ENCODE results near the gene APIP. TPM values are rescaled to one million over a fixed set of nuclear protein-coding genes. Genes with fewer than 3 reads are reported as not detected.

APIP gene
- total RNA-seq, 4 donors from 2014 or later, result 22.5 to 49.1 (median 31.5) TPM

DNA sequence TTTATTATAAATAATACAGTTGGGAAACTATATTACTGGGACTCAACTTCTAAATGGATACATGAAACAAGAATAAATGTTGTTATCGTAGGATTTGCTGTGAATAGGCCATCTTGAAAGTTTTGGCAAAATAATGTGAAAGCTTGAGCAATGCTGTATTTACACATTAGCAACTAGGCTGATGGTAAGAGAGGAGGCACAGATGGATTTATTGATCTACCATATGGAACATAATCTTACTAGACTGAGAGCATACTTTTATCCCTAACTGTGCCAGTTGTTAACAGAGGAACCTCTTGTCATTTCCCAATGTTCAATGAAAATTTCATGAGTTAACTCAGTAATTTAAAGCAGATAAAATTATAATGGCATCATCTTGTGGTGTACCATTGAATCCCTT, 22.8 kb downstream of the APIP start:
- Histone ChIP-seq H3K27me3 (no peaks in the 10 kb centered on the region), H3K9me3 (no peaks in the 10 kb centered on the region), H3K4me1 (peaks cover 0 to 9% of the 10 kb centered on the region in 2 donors), H3K36me3 (peaks cover 0 to 4% of the 10 kb centered on the region in 2 donors), H3K4me3 (no peak overlapping the region), H3K27ac (no peak overlapping the region)
- ATAC-seq, result no peak
- DNase-seq, result no peak
- TF ChIP-seq, protein P1, sequence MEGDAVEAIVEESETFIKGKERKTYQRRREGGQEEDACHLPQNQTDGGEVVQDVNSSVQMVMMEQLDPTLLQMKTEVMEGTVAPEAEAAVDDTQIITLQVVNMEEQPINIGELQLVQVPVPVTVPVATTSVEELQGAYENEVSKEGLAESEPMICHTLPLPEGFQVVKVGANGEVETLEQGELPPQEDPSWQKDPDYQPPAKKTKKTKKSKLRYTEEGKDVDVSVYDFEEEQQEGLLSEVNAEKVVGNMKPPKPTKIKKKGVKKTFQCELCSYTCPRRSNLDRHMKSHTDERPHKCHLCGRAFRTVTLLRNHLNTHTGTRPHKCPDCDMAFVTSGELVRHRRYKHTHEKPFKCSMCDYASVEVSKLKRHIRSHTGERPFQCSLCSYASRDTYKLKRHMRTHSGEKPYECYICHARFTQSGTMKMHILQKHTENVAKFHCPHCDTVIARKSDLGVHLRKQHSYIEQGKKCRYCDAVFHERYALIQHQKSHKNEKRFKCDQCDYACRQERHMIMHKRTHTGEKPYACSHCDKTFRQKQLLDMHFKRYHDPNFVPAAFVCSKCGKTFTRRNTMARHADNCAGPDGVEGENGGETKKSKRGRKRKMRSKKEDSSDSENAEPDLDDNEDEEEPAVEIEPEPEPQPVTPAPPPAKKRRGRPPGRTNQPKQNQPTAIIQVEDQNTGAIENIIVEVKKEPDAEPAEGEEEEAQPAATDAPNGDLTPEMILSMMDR (IDR thresholded peaks at IDR 0.05 in 4 of 5, conservative IDR thresholded peaks at IDR 0.05 in 1 of 5), result no peak
- no peak for TF ChIP-seq POLR2A (IDR thresholded peaks at IDR 0.05)
- intact Hi-C loops (cut with DNase I; ENCODE audit: low total_unique reads) (no loop called here), in situ Hi-C loops (cut with MboI; ENCODE audit: low sequenced_read_pairs in 4 of 4) (loop anchor here in 3 of 4 donors (5.0 kb wide), 1 partner anchor 306 kb away; no protein-coding TSS in a partner anchor)

DNA sequence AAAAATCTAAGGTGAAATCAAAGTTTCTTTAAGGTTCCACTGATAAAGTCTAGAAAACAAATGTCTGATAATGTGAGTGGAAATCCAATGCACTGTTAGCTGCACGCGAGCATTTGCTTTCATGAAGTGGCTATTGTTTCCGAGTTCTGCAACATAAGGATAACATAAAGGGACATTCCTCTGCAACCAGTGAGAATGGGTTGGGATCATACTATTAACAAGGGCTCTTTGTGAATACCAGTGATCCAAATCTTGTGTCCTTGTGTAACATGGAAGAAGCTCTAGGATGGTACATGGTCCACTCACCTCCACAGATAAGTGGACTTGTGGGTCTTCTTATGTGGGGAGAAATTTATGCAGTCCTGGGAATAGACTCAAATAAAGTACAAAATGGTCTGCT, 24.6 kb downstream of the APIP start:
- H3K4me1 ChIP-seq, result peaks cover 0 to 9% of the 10 kb centered on the region in 2 donors
- H3K9me3 ChIP-seq, result no peaks in the 10 kb centered on the region
- no peak overlapping the region for H3K4me3 ChIP-seq
- intact Hi-C loops (cut with DNase I; ENCODE audit: low total_unique reads) (loop anchor here (1.0 kb wide), 1 partner anchor 305 kb away; no protein-coding TSS in a partner anchor), in situ Hi-C loops (cut with MboI; ENCODE audit: low sequenced_read_pairs in 4 of 4) (loop anchor here in 3 of 4 donors (5.0 kb wide), 1 partner anchor 304 kb away; no protein-coding TSS in a partner anchor)
- H3K27ac ChIP-seq, result no peak overlapping the region
- H3K27me3 ChIP-seq, result no peaks in the 10 kb centered on the region
- H3K36me3 ChIP-seq, result peaks cover 0 to 13% of the 10 kb centered on the region in 2 donors
- TF ChIP-seq POLR2A (IDR thresholded peaks at IDR 0.05), result no peak
- TF ChIP-seq, protein P1 (IDR thresholded peaks at IDR 0.05 in 4 of 5, conservative IDR thresholded peaks at IDR 0.05 in 1 of 5), result no peak
- no peak for ATAC-seq
- DNase-seq, result no peak

DNA sequence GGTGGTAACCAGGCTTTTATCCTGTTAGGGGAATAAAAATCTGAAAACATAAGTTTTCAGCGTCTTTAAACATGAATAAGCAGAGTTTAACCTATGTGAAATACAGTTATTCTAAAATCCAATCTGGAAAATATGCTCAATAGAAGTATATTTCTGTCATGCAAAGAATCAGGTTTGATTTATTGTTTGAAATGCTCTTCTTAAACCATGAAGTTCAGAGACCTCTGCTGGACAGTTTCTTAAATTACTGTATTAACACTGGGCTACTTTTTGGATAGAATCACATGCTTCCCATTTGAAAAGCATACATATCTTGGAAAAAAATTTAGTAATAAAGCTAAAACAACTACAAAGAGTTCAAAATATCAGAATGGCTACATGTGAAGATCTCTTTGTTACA, 25.4 kb downstream of the APIP start:
- intact Hi-C loops (cut with DNase I; ENCODE audit: low total_unique reads), result loop anchor here (1.0 kb wide), 1 partner anchor 305 kb away; no protein-coding TSS in a partner anchor

DNA sequence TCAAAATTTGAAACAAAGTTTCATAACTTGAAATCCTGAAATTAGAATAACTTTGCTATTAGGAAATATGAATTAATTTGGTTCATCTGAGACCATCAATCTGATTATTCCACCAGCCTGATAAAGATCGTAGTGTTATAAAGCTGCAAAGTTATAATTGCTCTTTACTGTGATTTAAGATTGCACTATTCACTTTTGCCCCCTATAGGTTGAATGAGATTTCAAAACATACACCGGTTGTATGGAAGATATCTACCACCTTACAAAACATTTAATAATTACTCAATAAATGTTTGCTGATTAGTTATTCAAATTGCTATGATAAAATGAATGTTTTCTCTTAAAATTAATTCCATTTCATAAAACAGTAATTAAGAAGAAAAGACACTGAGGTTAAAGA, 26.1 kb downstream of the APIP start:
- in situ Hi-C loops (cut with MboI; ENCODE audit: low sequenced_read_pairs in 4 of 4) (loop anchor here in 3 of 4 donors (5.0 kb wide), 1 partner anchor 303 kb away; no protein-coding TSS in a partner anchor), intact Hi-C loops (cut with DNase I; ENCODE audit: low total_unique reads) (no loop called here)
- Histone ChIP-seq H3K27ac (no peak overlapping the region), H3K4me1 (peaks cover 0 to 4% of the 10 kb centered on the region in 2 donors), H3K4me3 (no peak overlapping the region), H3K27me3 (no peaks in the 10 kb centered on the region), H3K36me3 (peaks cover 0 to 25% of the 10 kb centered on the region in 2 donors), H3K9me3 (no peaks in the 10 kb centered on the region)
- no peak for ATAC-seq
- DNase-seq, result no peak
- no peak for TF ChIP-seq POLR2A (IDR thresholded peaks at IDR 0.05)
- TF ChIP-seq, protein P1 (IDR thresholded peaks at IDR 0.05 in 4 of 5, conservative IDR thresholded peaks at IDR 0.05 in 1 of 5), result peak in 1 of 5 experiments; percentile 12

More for the DNA sequence above, 25.4 kb downstream of the APIP start:
- H3K27me3 ChIP-seq, result no peaks in the 10 kb centered on the region
- peaks cover 0 to 9% of the 10 kb centered on the region in 2 donors for H3K4me1 ChIP-seq
- in situ Hi-C loops (cut with MboI; ENCODE audit: low sequenced_read_pairs in 4 of 4), result loop anchor here in 3 of 4 donors (5.0 kb wide), 1 partner anchor 304 kb away; no protein-coding TSS in a partner anchor
- H3K36me3 ChIP-seq, result peaks cover 0 to 21% of the 10 kb centered on the region in 2 donors
- no peak overlapping the region for H3K27ac ChIP-seq
- ATAC-seq (peak in 1 of 2 donors; percentile 36), DNase-seq (no peak)
- TF ChIP-seq, protein P1 (IDR thresholded peaks at IDR 0.05 in 4 of 5, conservative IDR thresholded peaks at IDR 0.05 in 1 of 5), result peak; percentile 40 to 59 (median 42)
- TF ChIP-seq POLR2A (IDR thresholded peaks at IDR 0.05), result no peak
- H3K9me3 ChIP-seq, result no peaks in the 10 kb centered on the region
- H3K4me3 ChIP-seq, result no peak overlapping the region
